ENCODE measurements around the gene ATF7.
"Not testable (repeated sequence)": the region's sequence is repeated elsewhere in the genome, so short reads cannot be mapped to it uniquely, and the experiment has no call there.

ATF7 gene

DNA sequence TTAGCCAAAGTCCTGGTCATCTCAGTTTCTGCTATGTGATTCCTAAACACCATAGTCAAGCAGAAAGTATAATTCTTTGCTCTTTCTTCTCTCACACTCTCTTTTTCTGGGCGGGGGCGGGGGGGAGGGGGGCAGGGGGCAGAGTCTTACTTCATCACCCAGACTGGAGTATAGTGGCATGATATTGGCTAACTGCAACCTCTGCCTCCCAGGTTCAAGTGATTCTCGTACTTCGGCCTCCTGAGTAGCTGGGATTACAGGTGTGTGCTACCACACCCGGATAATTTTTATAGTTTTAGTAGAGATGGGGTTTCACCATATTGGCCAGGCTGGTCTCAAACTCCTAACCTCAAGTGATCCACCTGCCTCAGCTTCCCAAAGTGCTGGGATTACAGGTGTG is 60.8 kb downstream of the ATF7 start:
- not testable (repeated sequence) for DNase-seq (ENCODE audit: low read depth)

- DNase-seq (ENCODE audit: low read depth) = peak; percentile 18
Measured at GRCh38 chr12:53564941-53565340, 61.2 kb downstream of the ATF7 start.

- DNase-seq (ENCODE audit: low read depth) = no peak
Measured at GRCh38 chr12:53564278-53564677, 61.9 kb downstream of the ATF7 start.

DNA sequence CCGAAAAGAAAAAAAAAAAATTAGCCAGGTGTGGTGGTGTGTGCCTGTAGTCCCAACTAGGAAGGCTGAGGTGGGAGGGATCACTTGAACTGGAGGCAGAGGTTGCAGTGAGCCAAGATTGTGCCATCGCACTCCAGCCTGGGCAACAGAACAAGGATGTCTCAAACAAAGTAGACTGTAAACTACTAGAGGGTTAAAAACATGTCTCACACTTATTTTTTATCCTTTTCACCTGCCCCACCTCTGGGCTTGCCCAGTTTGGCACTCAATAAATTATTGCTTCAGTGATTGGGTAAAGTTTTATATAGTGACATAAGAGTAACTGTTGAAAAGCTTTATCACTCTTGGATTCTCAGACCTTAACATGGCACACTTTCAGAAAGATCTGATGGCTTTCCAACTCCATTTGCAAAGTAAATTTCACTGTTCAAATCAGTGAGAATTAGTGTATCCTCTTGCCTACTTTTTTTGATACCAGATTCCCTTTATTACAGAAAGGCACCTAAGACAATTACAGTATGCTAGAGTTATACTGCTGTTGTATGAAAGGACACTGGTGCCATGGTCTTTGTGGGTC is 62.6 kb downstream of the ATF7 start:
- DNase-seq (ENCODE audit: low read depth) = no peak

GRCh38 chr12:53561590-53561953 is 64.6 kb downstream of the ATF7 start:
- peak; percentile 94 for DNase-seq (ENCODE audit: low read depth)

DNA sequence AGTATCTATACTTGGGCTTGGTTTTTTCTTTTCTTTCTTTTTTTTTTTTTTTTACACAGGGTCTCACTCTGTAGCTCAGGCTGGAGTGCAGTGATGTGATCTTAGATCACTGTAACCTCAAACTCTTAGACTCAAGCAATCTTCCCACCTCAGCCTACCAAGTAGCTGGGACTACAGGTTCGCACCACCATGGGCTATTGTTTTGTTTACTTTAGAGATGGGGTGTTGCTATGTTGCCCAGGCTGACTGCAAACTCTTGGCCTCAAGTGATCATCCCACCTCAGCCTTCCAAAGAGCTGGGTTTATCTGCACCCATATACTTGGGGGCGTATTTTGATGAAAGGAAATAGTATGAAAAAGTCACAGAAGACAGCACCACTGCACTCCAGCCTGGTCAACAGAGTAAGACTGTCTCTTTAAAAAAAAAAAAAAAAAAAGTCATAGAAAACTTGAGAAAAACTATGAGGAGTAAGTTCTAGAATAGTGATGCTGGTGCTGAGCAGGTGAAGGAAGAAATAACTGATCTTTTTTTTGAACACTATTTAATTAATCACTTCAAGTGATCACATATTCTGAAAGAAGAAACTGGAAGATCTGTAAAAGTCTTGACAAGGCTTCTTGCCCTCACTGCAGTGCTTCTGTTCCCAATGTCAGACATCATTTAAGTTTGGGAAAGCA is 65.1 kb downstream of the ATF7 start:
- DNase-seq (ENCODE audit: low read depth) = peak; percentile 17

GRCh38 chr12:53560351-53560750 is 65.8 kb downstream of the ATF7 start:
- peak; percentile 11 for DNase-seq (ENCODE audit: low read depth)

- no peak for DNase-seq (ENCODE audit: low read depth)
Measured at GRCh38 chr12:53558631-53559030, 67.6 kb downstream of the ATF7 start.

DNA sequence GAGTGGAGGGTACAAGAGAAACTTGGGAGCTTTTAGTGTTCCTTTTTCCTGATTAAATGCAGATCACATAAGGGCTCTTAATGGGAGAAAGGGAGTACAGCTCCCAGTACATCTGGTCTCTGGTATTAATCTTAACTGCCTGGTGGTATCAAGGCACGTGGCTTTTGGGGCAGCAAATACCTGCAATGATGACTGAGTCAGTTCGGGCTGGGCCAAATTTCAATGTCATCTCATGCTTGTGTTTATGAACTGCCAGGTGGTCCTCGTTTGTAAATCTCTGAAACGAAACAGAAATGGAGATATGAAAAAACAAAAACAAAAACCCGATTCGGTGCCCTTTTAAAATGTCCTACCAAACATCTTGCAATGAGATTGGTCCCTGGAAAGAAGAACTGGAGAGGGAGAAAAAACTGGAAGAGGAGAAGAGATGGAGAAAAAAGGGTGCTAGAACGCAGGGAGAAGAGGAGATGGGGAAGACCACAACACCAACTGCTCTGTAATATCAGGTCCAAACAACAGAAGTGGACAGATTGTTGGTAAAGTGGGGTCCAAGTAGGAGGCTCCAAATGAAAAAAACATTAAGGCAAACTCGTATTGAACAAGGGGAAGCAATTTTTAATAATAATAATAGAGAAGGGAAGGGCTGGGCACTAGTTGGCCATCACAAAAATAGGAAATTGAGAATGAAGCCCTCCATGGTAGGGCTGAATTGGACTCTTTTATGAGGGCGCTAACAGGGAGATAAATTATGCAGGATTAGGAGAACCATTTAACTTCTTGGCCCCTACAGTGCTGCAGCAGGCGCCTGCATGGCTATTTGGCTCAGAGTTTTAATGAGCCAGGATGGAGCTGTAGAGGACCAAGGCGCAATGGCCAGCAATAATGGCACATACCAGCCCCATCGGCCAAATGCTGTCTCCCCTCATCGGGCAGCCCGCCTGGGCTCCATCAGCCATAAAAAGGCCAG is 73.5 kb downstream of the ATF7 start:
- DNase-seq (ENCODE audit: low read depth) = peak; percentile 59

GRCh38 chr12:53551889-53552291 is 74.3 kb downstream of the ATF7 start:
- DNase-seq (ENCODE audit: low read depth) = peak; percentile 5

GRCh38 chr12:53550595-53550994 is 75.6 kb downstream of the ATF7 start:
- DNase-seq (ENCODE audit: low read depth) = peak; percentile 79

- DNase-seq (ENCODE audit: low read depth) = not testable (repeated sequence)
Measured at GRCh38 chr12:53550131-53550530, 76.1 kb downstream of the ATF7 start.

GRCh38 chr12:53548354-53548753 is 77.8 kb downstream of the ATF7 start:
- DNase-seq (ENCODE audit: low read depth) = not testable (repeated sequence)

DNA sequence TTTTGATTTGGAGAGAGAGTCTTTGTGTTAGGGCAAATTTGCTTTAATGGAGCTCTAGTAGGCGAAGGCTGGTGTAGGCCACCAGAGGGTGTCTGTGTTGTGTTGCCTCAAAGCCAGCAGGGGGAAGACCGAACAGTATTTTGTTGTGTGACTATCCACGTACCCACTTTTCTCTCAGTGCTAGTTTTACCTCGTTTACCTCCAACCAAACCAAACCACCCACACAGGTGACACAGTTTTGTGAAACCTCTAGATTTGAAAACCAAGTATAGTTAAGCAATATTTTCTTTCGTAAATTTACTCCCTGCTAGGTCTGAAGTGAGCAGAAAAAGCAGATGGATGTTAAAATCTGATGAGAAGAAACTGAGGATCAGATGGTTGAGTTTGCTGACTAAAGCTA is 82.6 kb downstream of the ATF7 start:
- DNase-seq (ENCODE audit: low read depth) = peak; percentile 73

DNA sequence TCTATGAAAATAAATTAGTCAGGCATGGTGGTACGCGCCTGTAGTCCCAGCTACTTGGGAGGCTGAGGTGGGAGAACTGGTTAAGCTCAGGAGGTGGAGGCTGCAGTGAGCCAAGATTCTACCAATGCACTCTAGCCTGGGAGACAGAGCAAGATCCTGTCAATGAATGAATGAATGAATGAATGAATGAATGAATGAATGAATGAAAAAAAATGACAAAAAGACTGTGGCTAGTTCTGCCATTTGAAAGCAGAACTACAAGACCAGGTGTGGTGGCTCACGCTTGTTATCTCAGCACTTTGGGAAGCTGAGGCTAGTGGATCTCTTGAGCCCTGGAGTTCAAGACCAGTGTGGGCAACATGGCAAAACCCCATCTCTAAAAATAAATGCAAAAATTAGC is 86.7 kb downstream of the ATF7 start:
- no peak for DNase-seq (ENCODE audit: low read depth)

- peak; percentile 95 for DNase-seq (ENCODE audit: low read depth)
Measured at GRCh38 chr12:53538209-53538689, 87.9 kb downstream of the ATF7 start.

GRCh38 chr12:53536962-53537361 is 89.2 kb downstream of the ATF7 start:
- DNase-seq (ENCODE audit: low read depth) = no peak

DNA sequence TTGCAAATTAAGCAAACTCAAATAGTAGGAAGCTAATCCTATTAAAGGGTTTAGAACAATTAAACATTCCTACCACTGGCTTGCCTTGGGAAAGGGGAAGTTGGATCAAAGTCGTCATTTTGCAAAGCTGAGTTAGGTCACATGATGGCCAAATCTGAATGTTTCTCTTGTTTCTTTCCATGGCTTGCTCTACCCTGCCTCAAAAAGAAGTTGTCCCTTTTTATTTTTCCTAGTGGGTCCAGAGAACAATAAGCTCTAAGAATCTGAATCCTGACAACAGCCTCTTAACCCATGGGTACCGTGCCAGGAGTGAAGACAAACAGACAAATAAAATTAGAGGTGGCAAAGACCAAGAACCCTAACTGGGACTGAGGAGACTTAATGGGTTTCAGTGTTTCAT is 92.7 kb downstream of the ATF7 start:
- no peak for DNase-seq (ENCODE audit: low read depth)

DNA sequence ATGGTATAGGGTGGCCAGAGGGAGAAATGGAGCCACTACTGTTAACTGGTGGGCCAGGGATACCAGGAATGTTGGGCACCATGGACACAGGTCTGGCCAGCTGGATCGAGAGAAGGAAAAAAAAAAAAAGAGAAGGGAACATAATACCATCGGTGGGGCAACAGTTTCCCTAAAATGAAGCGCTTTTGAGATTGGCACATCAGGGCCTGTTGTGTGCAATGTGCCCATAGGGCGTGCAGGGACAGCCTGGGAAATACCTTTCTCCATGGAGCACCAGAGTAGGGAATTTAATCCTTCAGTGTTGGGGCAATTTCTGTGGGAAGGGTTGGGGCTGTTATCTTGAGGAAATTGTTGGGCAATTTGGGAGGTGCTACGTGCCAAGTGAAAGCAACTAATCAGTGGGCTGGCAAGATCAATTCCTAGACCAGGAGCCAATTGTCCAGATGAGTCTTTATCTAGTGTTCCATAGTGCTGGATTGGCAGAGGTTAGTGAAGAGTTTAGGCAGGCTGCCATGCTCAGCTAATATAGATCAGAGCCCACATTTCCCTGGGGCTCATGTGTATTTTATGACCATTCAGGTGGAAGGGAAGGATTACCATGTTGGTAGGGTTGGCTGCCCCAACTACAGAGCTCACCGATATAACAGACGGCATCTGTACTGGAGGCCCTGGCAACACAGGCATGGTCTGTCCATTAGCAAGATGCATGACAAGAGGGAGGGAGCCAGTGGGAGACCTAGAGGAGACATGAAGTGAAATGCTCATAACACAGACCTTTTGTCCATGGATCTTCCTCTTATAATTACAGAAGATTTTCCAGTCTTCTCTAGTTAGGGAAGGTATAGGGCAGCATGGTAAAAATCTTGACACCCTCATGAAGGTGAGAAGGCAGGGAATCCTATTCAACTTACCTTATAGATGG is 93.4 kb downstream of the ATF7 start:
- no peak for DNase-seq (ENCODE audit: low read depth)

DNA sequence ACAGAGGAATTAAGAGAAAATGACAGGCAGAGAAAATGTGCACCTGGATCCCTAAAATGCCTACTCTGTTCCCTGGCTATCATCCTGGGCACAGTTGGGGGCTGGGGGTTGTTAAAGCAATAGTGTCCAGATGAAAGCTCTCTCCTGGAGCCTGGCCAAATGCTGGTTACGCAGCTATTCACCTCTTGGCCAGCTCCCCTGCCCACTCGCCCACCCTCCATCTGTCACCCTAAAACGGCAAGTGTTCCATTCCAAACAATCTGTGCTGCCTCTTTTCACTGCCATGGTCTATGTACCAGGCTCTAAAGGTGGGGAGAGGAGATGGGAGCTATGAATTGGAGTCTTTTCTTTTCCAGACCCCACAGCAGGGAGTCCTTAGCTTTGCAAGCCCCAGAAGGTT is 94.2 kb downstream of the ATF7 start:
- no peak for DNase-seq (ENCODE audit: low read depth)

GRCh38 chr12:53530920-53531319 is 95.3 kb downstream of the ATF7 start:
- DNase-seq (ENCODE audit: low read depth) = peak; percentile 76

- DNase-seq (ENCODE audit: low read depth) = no peak
Measured at GRCh38 chr12:53530061-53530460, 96.1 kb downstream of the ATF7 start.
